PC-3 (cell line): ENCODE measurements around the gene BCAS4. TPM values are rescaled to one million over a fixed set of nuclear protein-coding genes. Genes with fewer than 3 reads are reported as not detected.

ENCODE experiments used
- ATAC-seq: fragments of 200-7000 bp; cut with Tn5 transposase; 2 replicates; pipeline ENCODE4 v1.9.1; 2020; ENCODE audit warnings: mild to moderate bottlenecking, moderate library complexity
- BruUV-seq: library from RNA; stranded (reverse); fragments of 400-500 nt; replicated peaks from 2 replicates; lab custom pipeline; 2021; lab: Mats Ljungman, UMichigan
- CTCF ChIA-PET: fragments of 300-600 bp; sonication (Branson Sonifier 250); formaldehyde crosslinking; loops from one replicate; lab custom pipeline; 2022; ENCODE audit warnings: antibody characterized with exemption; lab: Charles Lee
- POLR2A ChIA-PET: fragments of 300-600 bp; sonication (Branson Sonifier 250); formaldehyde crosslinking; loops from one replicate; lab custom pipeline; 2022; ENCODE audit warnings: antibody characterized with exemption; ENCODE audit not compliant: unreplicated experiment; lab: Charles Lee
- DNase-seq: peaks from one replicate; pipeline ENCODE4 v3.0.0-alpha.2; 2015
- H2AFZ ChIP-seq: fragments of 300-600 bp; sonication (generic); 2 replicates; pipeline ENCODE4 v1.6.0; 2016; ENCODE audit warnings: antibody characterized with exemption, low read length
- H3F3A ChIP-seq: fragments of 300-600 bp; sonication (generic); one replicate; pipeline ENCODE4 v1.6.0; 2017; ENCODE audit warnings: antibody characterized with exemption, low read length, control low read depth, mild to moderate bottlenecking; ENCODE audit not compliant: unreplicated experiment
- H3K27ac ChIP-seq: fragments of 300-600 bp; sonication (generic); 2 replicates; pipeline ENCODE4 v1.5.1; 2016; ENCODE audit warnings: mild to moderate bottlenecking, low read length
- H3K27me3 ChIP-seq: fragments of 300-600 bp; sonication (generic); 2 replicates; pipeline ENCODE4 v1.6.1; 2016; ENCODE audit warnings: low read length, mixed read lengths
- H3K36me3 ChIP-seq: fragments of 300-600 bp; sonication (generic); 2 replicates; pipeline ENCODE4 v1.6.1; 2016; ENCODE audit warnings: low read depth, mixed run types, low read length, mixed read lengths
- H3K4me1 ChIP-seq: fragments of 300-600 bp; sonication (generic); 2 replicates; pipeline ENCODE4 v1.5.1; 2016; ENCODE audit warnings: low read length; ENCODE audit not compliant: insufficient read depth
- H3K4me2 ChIP-seq: fragments of 300-600 bp; sonication (generic); 2 replicates; pipeline ENCODE4 v1.6.0; 2016; ENCODE audit warnings: low read length
- H3K4me3 ChIP-seq: fragments of 300-600 bp; sonication (generic); 2 replicates; pipeline ENCODE4 v1.5.1; 2016; ENCODE audit warnings: mild to moderate bottlenecking, low read length, mixed read lengths
- H3K79me2 ChIP-seq: fragments of 300-600 bp; sonication (generic); 2 replicates; pipeline ENCODE4 v1.6.1; 2017; ENCODE audit warnings: low read length, mixed read lengths
- H3K9ac ChIP-seq: fragments of 300-600 bp; sonication (generic); 2 replicates; pipeline ENCODE4 v1.6.0; 2016; ENCODE audit warnings: mild to moderate bottlenecking, low read length
- H3K9me2 ChIP-seq: fragments of 300-600 bp; sonication (generic); replicated peaks from 2 replicates; pipeline ENCODE4 v1.6.1; 2016; ENCODE audit warnings: mixed run types, low read length, mixed read lengths
- H3K9me3 ChIP-seq: fragments of 300-600 bp; sonication (generic); 2 replicates; pipeline ENCODE4 v1.6.1; 2016; ENCODE audit warnings: low read length, mixed read lengths
- H4K20me1 ChIP-seq: fragments of 300-600 bp; sonication (generic); 2 replicates; pipeline ENCODE4 v1.6.1; 2016; ENCODE audit warnings: low read length, mixed read lengths
- EZH2 ChIP-seq: fragments of 300-600 bp; sonication (generic); IDR thresholded peaks from one replicate; pipeline ENCODE4 v1.6.1; 2017; ENCODE audit warnings: antibody characterized with exemption, mild to moderate bottlenecking, low read length; ENCODE audit not compliant: unreplicated experiment
- EZH2phosphoT487 ChIP-seq: fragments of 300-600 bp; sonication (generic); IDR thresholded peaks from 2 replicates; pipeline ENCODE4 v1.6.1; 2018; ENCODE audit warnings: mild to moderate bottlenecking, antibody characterized with exemption, low read length, borderline replicate concordance
- intact Hi-C: fragments of 100-400 bp; cut with micrococcal nuclease; formaldehyde crosslinking; loops from 2 replicates; pipeline ENCODE4 v1.9.0; 2023
- total RNA-seq: library from RNA; depleted of rRNA; stranded (reverse); fragments of >200 nt; gene quantifications from 2 replicates; pipeline ENCODE4 v1.2.3, GENCODE V29; 2014
- TF ChIP-seq, protein P1 (sequence below): fragments of 300-600 bp; sonication (generic); conservative IDR thresholded peaks from 2 replicates; pipeline ENCODE4 v1.5.1; 2017; ENCODE audit warnings: antibody characterized with exemption, low read depth, mild to moderate bottlenecking, low read length

The BCAS4 gene
- total RNA-seq, 1 experiment from 2014 or later, result 56.9 TPM

DNA sequence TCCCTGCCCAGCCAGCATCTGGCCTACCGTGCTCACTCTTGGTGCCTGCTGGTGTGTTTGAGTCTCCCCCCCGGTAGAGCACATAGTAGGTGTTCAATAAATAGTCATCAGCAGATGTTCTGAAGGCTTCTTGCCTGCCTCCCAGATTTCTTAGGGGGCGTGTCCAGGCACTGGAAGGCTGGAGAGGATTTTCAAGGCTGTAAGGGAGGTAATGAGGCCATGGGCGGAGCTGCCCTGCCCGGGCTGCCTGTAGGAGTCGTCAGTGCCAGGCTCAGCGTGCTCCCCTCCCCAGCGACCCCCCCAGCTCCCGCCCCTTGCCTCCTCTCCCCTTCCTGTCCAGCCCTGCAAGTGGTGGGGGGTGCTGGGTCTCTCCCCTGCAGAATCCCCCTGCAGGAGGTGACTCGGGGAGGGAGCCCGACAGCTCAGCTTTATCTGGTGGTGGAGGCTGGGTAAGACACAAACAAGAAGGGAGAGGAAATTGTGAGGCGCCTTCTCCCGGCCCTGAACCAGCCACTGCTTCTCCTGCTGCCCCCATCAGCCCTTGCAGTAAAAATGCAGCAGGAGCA, 55.9 kb downstream of the BCAS4 start:
- ATAC-seq (no peak), DNase-seq (no peak)
- no peak for TF ChIP-seq EZH2phosphoT487
- TF ChIP-seq, protein P1, sequence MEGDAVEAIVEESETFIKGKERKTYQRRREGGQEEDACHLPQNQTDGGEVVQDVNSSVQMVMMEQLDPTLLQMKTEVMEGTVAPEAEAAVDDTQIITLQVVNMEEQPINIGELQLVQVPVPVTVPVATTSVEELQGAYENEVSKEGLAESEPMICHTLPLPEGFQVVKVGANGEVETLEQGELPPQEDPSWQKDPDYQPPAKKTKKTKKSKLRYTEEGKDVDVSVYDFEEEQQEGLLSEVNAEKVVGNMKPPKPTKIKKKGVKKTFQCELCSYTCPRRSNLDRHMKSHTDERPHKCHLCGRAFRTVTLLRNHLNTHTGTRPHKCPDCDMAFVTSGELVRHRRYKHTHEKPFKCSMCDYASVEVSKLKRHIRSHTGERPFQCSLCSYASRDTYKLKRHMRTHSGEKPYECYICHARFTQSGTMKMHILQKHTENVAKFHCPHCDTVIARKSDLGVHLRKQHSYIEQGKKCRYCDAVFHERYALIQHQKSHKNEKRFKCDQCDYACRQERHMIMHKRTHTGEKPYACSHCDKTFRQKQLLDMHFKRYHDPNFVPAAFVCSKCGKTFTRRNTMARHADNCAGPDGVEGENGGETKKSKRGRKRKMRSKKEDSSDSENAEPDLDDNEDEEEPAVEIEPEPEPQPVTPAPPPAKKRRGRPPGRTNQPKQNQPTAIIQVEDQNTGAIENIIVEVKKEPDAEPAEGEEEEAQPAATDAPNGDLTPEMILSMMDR, result no peak
- TF ChIP-seq EZH2, result no peak
- no TSS peak for BruUV-seq
- intact Hi-C loops, result no loop called here
- no peaks in the 10 kb centered on the region for H3K9me3 ChIP-seq
- H3K4me1 ChIP-seq, result no peaks in the 10 kb centered on the region
- no peak overlapping the region for H2AFZ ChIP-seq
- H3K27ac ChIP-seq, result no peak overlapping the region
- H3K36me3 ChIP-seq, result no peaks in the 10 kb centered on the region
- no peaks in the 10 kb centered on the region for H3K79me2 ChIP-seq
- no peak overlapping the region for H3K4me3 ChIP-seq
- ChIA-PET POLR2A (no interaction called here), CTCF (no interaction called here)
- no peak overlapping the region for H3K4me2 ChIP-seq
- H3K27me3 ChIP-seq, result no peaks in the 10 kb centered on the region
- H4K20me1 ChIP-seq, result no peaks in the 10 kb centered on the region
- no peak overlapping the region for H3K9ac ChIP-seq
- no peaks in the 10 kb centered on the region for H3F3A ChIP-seq
- no peaks in the 10 kb centered on the region for H3K9me2 ChIP-seq

DNA sequence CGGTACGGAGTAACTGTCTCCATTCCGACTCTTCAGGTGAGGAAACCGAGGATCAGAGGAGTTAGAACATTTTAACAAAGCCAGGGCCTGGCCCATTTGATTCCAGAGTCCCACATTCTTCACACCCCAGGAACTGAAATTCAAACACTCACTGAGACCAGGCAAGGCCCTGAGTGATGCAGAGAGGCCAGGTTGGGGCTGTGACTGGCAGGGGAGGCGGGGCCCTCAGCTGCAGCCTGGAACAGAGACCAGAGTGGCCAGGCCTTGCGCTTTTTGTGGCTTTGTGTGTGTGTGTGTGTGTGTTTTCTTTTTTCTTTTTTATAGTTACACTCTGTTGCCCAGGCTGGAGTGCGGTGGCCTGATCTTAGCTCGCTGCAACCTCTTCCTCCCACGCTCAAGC, 57.2 kb downstream of the BCAS4 start:
- Histone ChIP-seq H3K4me3 (no peak overlapping the region), H4K20me1 (no peaks in the 10 kb centered on the region), H3K27me3 (no peaks in the 10 kb centered on the region), H3K27ac (no peak overlapping the region), H3K9me2 (no peaks in the 10 kb centered on the region), H3F3A (no peaks in the 10 kb centered on the region), H3K9ac (no peak overlapping the region), H3K36me3 (no peaks in the 10 kb centered on the region), H3K79me2 (no peaks in the 10 kb centered on the region), H2AFZ (no peak overlapping the region), H3K9me3 (no peaks in the 10 kb centered on the region), H3K4me2 (no peak overlapping the region), H3K4me1 (no peaks in the 10 kb centered on the region)
- DNase-seq (no peak), ATAC-seq (no peak)
- intact Hi-C loops, result no loop called here
- TF ChIP-seq EZH2 (no peak), EZH2phosphoT487 (no peak)
- TF ChIP-seq, protein P1, result no peak
- no TSS peak for BruUV-seq
- ChIA-PET POLR2A (no interaction called here), CTCF (no interaction called here)

DNA sequence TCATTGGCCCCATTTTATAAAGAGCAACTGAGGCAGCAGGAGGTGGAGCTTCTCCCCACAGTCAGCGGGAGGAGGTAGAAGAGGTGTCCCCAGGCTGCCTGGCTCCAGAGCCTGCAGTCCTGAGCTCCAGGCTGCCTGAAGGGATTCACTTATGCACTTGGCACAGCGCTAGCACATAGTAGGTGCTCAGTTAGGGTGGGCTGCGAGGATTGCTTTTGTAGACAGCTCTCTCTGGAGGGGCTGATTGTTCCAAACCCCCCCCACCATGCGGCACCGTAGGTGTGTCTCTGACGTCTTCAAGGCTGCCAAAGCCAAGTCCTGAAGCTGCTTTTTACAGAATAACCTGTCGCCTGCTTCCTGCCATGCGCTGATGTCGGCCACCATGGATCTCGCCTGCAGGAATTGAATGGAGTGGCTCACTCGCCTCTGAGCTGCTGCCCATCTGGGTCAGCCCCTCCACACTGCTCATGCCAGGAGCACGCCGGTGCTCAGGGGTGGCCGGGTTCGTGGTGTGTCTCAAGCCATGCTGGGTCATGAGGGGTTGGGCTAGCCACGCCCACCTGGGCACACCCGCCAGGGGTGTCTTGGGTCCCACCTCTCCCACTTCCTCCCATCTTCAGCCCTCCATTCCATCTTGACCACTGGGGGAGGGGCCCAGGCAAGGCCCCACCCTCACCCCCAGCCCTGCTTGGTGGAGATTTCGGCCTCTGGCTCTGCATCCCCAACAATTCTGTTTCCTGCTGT, 59.8 kb downstream of the BCAS4 start:
- Histone ChIP-seq H3K27me3 (no peaks in the 10 kb centered on the region), H3K4me2 (no peak overlapping the region), H3K9me3 (no peaks in the 10 kb centered on the region), H2AFZ (no peak overlapping the region), H3K4me1 (no peaks in the 10 kb centered on the region), H3F3A (no peaks in the 10 kb centered on the region), H3K27ac (no peak overlapping the region), H3K36me3 (no peaks in the 10 kb centered on the region), H3K9me2 (no peaks in the 10 kb centered on the region), H3K4me3 (no peak overlapping the region), H3K79me2 (no peaks in the 10 kb centered on the region), H3K9ac (no peak overlapping the region), H4K20me1 (no peaks in the 10 kb centered on the region)
- ATAC-seq (no peak), DNase-seq (no peak)
- CTCF ChIA-PET, result no interaction called here
- intact Hi-C loops, result no loop called here
- POLR2A ChIA-PET, result no interaction called here
- no TSS peak for BruUV-seq
- no peak for TF ChIP-seq EZH2
- TF ChIP-seq EZH2phosphoT487, result no peak
- TF ChIP-seq, protein P1, result no peak
